Measurements from ENCODE around the gene CLDN16.

- TF ChIP-seq, protein P1, sequence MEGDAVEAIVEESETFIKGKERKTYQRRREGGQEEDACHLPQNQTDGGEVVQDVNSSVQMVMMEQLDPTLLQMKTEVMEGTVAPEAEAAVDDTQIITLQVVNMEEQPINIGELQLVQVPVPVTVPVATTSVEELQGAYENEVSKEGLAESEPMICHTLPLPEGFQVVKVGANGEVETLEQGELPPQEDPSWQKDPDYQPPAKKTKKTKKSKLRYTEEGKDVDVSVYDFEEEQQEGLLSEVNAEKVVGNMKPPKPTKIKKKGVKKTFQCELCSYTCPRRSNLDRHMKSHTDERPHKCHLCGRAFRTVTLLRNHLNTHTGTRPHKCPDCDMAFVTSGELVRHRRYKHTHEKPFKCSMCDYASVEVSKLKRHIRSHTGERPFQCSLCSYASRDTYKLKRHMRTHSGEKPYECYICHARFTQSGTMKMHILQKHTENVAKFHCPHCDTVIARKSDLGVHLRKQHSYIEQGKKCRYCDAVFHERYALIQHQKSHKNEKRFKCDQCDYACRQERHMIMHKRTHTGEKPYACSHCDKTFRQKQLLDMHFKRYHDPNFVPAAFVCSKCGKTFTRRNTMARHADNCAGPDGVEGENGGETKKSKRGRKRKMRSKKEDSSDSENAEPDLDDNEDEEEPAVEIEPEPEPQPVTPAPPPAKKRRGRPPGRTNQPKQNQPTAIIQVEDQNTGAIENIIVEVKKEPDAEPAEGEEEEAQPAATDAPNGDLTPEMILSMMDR (IDR thresholded peaks at IDR 0.05; ENCODE audit: low read depth, low read length, poor library complexity, severe bottlenecking), result no peak
- no peak for TF ChIP-seq EZH2phosphoT487 (IDR thresholded peaks at IDR 0.05; ENCODE audit: borderline replicate concordance, low read length)
Measured at GRCh38 chr3:190448256-190448655, 60.3 kb downstream of the CLDN16 start.
